ENCODE measurements around the gene NDUFC2.

GRCh38 chr11:78076733-78077403 lies 2.8 kb downstream of the NDUFC2 start:
- TF ChIP-seq CTCF (conservative IDR thresholded peaks at IDR 0.05 in 1 of 2, IDR thresholded peaks at IDR 0.05 in 1 of 2; ENCODE audit: low read depth in 1 of 2, low read length in 2 of 2) (no peak), EZH2 (IDR thresholded peaks at IDR 0.05; ENCODE audit: low read length, missing control alignments) (no peak)
